C4-2B (cell line): ENCODE results near the gene FRMD1.

Experiments
- CTCF ChIP-seq: fragments of 450-650 bp; conservative IDR thresholded peaks from 2 replicates; pipeline ENCODE4 v1.5.1; 2017; ENCODE audit warnings: mild to moderate bottlenecking
- ZFX ChIP-seq: fragments of 450-650 bp; IDR thresholded peaks from 2 replicates; pipeline ENCODE4 v1.6.1; 2017

- TF ChIP-seq CTCF (no peak), ZFX (no peak)
These were observed 24.0 kb downstream of the FRMD1 start for GRCh38 chr6:168054765-168055560.
